ENCODE data around the gene PSMA7. TPM values are rescaled to one million over a fixed set of nuclear protein-coding genes. Genes with fewer than 3 reads are reported as not detected.

The PSMA7 gene
- total RNA-seq, 2 donors from 2014 or later = 144 to 158 TPM

DNA sequence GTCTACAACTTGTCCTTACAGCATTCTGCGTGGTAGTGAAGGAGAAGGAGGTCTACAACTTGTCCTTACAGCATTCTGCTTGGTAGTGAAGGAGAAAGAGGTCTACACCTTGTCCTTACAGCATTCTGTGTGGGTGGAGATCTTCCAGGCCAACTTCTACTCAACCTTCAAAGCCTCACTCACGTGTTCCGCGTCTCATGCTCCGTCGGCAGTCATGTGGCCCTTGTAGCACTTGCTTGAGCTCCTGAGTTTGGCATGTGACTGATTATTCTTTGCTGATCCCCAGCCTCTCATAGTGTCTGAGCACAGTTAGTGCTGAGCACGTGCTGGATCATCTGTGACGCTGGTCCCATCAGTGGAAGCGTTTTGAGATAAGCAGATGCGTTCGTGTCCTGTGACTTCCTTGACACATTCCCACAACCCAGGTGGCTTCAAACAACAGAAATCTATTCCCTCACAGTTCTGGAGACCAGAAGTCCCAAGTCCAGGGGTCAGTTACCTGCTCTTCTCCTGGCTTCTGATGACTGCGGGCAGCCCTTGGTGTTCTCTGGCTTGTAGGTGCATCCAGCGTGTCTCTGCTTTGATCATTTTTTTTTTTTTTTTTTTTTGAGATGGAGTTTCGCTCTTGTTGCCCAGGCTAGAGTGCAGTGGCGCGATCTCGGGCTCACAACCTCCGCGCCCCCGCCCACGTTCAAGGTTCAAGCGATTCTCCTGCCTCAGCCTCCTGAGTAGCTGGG, 3.0 kb upstream of the PSMA7 start:
- peaks cover 32% of the 10 kb centered on the region for H3K4me1 Mint-ChIP-seq
- no peaks in the 10 kb centered on the region for H3K9me3 ChIP-seq (ENCODE audit: control insufficient read depth, low read length, poor library complexity, severe bottlenecking)
- no peak overlapping the region for H3K27ac Mint-ChIP-seq
- ATAC-seq (no peak), DNase-seq (no peak)
- H3K4me3 Mint-ChIP-seq = no peak overlapping the region
- H3K27me3 Mint-ChIP-seq = no peaks in the 10 kb centered on the region
- no peaks in the 10 kb centered on the region for H3K36me3 Mint-ChIP-seq (ENCODE audit: low read depth)

DNA sequence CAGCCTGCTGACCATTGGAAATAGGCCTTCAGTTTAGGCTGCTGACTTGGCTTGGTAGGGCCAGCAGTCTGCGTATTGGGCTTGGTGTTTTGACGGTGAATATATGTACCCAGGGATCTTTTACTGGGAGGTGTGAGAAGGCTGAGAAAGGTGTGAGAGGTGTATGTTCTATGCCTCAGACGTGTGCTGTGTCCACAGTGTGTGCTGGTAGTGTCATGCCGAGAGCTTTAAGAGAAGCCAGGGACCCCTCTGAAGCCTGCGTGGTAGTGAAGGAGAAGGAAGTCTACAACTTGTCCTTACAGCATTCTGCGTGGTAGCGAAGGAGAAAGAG, 2.5 kb upstream of the PSMA7 start:
- H3K9me3 ChIP-seq (ENCODE audit: control insufficient read depth, low read length, poor library complexity, severe bottlenecking) = no peaks in the 10 kb centered on the region
- ATAC-seq = no peak
- peak overlapping the region; percentile 85 for H3K4me3 Mint-ChIP-seq
- peaks cover 33% of the 10 kb centered on the region for H3K4me1 Mint-ChIP-seq
- no peak overlapping the region for H3K27ac Mint-ChIP-seq
- no peaks in the 10 kb centered on the region for H3K27me3 Mint-ChIP-seq
- peaks cover 1% of the 10 kb centered on the region for H3K36me3 Mint-ChIP-seq (ENCODE audit: low read depth)
- no peak for DNase-seq

DNA sequence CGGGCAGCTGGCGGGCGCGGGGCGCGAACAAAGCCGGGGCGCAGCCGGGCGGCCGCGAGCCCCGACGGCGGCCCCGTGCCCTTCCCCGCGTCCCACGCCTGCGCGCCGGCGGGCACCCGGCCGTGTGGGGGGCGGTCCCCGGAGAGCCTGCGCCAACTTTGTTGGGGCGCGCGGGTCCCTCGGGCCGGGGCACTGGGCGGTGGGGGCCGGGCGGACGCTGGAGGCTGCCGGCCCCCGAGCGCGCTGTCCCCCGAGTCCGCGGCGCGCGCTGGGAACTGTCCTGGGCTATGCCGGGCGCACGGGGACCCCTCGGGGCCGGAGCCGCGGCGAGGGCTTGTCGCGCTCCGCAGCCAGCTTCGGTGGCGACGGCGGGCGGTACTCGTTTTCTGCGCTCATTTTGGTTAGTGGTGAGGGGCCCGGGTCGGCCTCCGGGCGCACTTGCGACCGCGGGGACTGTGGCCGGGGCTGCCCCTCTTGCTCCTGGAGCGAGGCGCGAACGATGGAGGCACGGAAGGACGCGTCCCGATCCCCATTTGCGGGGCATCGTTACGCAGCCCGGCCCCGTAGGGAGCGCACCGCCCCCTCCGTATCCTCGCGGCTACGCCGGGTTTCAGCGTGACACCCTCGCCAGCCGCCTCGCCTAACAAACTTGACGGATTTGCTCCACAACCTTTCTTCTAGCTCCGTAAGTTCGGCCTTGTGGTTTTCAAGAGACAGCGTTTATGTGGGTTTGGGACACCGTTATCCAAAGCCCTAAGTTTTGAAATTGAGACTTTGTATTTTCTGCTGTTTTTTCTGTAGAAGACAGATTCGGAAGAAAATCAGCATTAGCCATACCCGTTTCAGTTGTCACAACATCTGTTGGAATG, 997 bp upstream of the PSMA7 start:
- Mint-ChIP-seq H3K27ac (peak overlapping the region; percentile 39), H3K36me3 (ENCODE audit: low read depth) (peaks cover 2% of the 10 kb centered on the region), H3K27me3 (no peaks in the 10 kb centered on the region), H3K4me1 (peaks cover 30% of the 10 kb centered on the region), H3K4me3 (peak overlapping the region; percentile 85)
- ATAC-seq = no peak
- peak; percentile 21 to 30 (median 24) for DNase-seq
- no peaks in the 10 kb centered on the region for H3K9me3 ChIP-seq (ENCODE audit: control insufficient read depth, low read length, poor library complexity, severe bottlenecking)

DNA sequence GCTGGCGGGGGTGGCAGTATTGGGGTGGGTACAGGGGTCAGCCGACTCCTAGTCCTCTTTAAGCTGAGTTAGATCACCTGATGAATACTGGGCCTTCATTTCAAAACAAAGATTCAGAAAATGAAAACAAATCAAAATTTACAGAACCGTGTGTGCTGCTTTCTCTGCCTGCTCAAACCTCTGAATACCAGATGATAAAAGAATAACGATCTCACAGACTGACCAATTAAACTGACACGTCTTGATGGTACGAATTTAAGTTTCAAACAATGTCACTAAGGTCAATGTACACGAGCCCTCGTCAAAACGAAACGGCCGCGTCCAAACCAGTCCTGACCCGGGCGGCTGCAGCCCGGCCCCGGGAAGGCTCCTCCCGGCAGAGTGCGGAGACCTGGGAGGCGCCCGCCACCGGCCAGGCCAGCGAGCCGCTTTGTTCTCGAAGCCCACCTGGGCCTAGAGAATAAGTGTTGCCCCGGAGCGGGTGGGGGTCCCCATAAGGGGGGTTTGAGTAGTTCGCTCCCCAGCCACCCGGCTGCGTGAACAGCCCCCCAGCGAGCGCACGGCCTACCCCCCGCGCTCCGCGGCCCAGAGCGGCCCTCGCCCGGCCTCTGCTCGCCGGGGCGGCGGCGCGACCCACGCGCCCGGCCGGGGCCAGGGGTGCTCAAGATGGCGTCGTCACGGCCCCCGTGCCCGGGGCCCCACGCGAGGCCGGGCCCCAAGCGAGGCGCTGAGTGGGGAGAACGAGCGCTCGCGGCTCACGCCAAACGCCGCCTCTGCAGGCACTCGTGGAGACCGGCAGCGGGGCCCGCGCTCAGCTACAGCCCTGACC, 728 bp downstream of the PSMA7 start:
- H3K36me3 Mint-ChIP-seq (ENCODE audit: low read depth) = peaks cover 5% of the 10 kb centered on the region

GRCh38 chr20:62141397-62142251, 1.6 kb downstream of the PSMA7 start:
- no peak for ATAC-seq
- Mint-ChIP-seq H3K4me1 (peaks cover 40% of the 10 kb centered on the region), H3K36me3 (ENCODE audit: low read depth) (peaks cover 5% of the 10 kb centered on the region), H3K27ac (peak overlapping the region; percentile 93), H3K27me3 (no peaks in the 10 kb centered on the region), H3K4me3 (peak overlapping the region; percentile 89)
- no peaks in the 10 kb centered on the region for H3K9me3 ChIP-seq (ENCODE audit: control insufficient read depth, low read length, poor library complexity, severe bottlenecking)
- no peak for DNase-seq

More for the DNA sequence above, 728 bp downstream of the PSMA7 start:
- Mint-ChIP-seq H3K4me1 (peaks cover 35% of the 10 kb centered on the region), H3K4me3 (peak overlapping the region; percentile 89), H3K27me3 (no peaks in the 10 kb centered on the region), H3K27ac (peak overlapping the region; percentile 93)
- ATAC-seq (no peak), DNase-seq (no peak)
- no peaks in the 10 kb centered on the region for H3K9me3 ChIP-seq (ENCODE audit: control insufficient read depth, low read length, poor library complexity, severe bottlenecking)

GRCh38 chr20:62141043-62141396, 2.2 kb downstream of the PSMA7 start:
- Mint-ChIP-seq H3K27ac (peak overlapping the region; percentile 93), H3K27me3 (no peaks in the 10 kb centered on the region), H3K4me1 (peaks cover 40% of the 10 kb centered on the region), H3K36me3 (ENCODE audit: low read depth) (peaks cover 5% of the 10 kb centered on the region), H3K4me3 (peak overlapping the region; percentile 89)
- H3K9me3 ChIP-seq (ENCODE audit: control insufficient read depth, low read length, poor library complexity, severe bottlenecking) = no peaks in the 10 kb centered on the region
- DNase-seq (no peak), ATAC-seq (no peak)

GRCh38 chr20:62139636-62140035, 3.6 kb downstream of the PSMA7 start:
- peaks cover 5% of the 10 kb centered on the region for H3K36me3 Mint-ChIP-seq (ENCODE audit: low read depth)
- peaks cover 33% of the 10 kb centered on the region for H3K4me1 Mint-ChIP-seq
- no peak overlapping the region for H3K4me3 Mint-ChIP-seq
- H3K9me3 ChIP-seq (ENCODE audit: control insufficient read depth, low read length, poor library complexity, severe bottlenecking) = no peaks in the 10 kb centered on the region
- no peak for DNase-seq
- H3K27ac Mint-ChIP-seq = peak overlapping the region; percentile 93
- H3K27me3 Mint-ChIP-seq = no peaks in the 10 kb centered on the region
- ATAC-seq = no peak

DNA sequence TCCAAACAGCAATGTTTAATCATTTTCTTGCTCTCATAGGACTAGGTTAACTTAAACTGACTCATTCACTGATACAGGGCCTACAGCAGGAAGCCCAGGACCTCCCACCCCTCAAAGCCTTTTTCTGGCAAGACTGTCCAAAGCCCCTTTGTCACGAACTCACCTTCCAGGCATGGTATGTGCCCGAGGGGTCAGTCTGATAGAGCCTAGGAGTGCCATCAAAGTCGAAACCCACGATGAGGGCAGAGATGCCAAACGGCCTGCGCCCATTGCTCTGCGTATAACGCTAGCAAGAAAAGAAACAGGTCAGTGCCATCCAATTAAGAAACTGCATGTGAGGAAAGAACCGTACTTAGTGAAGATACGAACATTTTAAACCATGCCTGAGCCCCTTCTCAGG, 4.3 kb downstream of the PSMA7 start:
- DNase-seq = no peak
- ATAC-seq = no peak
- H3K4me3 Mint-ChIP-seq = no peak overlapping the region
- peak overlapping the region; percentile 93 for H3K27ac Mint-ChIP-seq
- no peaks in the 10 kb centered on the region for H3K27me3 Mint-ChIP-seq
- peaks cover 5% of the 10 kb centered on the region for H3K36me3 Mint-ChIP-seq (ENCODE audit: low read depth)
- no peaks in the 10 kb centered on the region for H3K9me3 ChIP-seq (ENCODE audit: control insufficient read depth, low read length, poor library complexity, severe bottlenecking)
- peaks cover 32% of the 10 kb centered on the region for H3K4me1 Mint-ChIP-seq

DNA sequence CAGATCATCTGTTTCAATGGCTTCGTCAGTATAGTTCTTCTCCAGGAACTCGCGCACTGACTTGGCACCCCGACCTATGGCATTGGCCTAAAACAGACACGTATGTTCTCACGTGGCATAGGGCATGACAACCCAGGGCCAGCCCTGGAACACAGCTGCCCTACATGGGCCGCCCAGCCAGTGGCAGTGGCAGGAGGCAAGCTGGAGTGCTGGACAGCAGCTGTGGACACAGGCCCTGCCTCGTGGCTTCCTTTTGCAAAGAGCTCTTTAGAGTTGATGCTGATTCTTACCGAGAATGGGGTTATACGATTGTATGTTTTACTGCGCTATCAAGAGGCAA, 5.0 kb downstream of the PSMA7 start:
- peaks cover 32% of the 10 kb centered on the region for H3K4me1 Mint-ChIP-seq
- H3K36me3 Mint-ChIP-seq (ENCODE audit: low read depth) = peaks cover 5% of the 10 kb centered on the region
- peak overlapping the region; percentile 12 for H3K4me3 Mint-ChIP-seq
- DNase-seq = no peak
- no peak for ATAC-seq
- no peaks in the 10 kb centered on the region for H3K9me3 ChIP-seq (ENCODE audit: control insufficient read depth, low read length, poor library complexity, severe bottlenecking)
- peak overlapping the region; percentile 93 for H3K27ac Mint-ChIP-seq
- H3K27me3 Mint-ChIP-seq = no peaks in the 10 kb centered on the region

- H3K9me3 ChIP-seq (ENCODE audit: control insufficient read depth, low read length, poor library complexity, severe bottlenecking) = no peaks in the 10 kb centered on the region
- no peak overlapping the region for H3K4me3 Mint-ChIP-seq
- H3K27me3 Mint-ChIP-seq = no peaks in the 10 kb centered on the region
- no peak for ATAC-seq
- peak overlapping the region; percentile 93 for H3K27ac Mint-ChIP-seq
- H3K4me1 Mint-ChIP-seq = peaks cover 32% of the 10 kb centered on the region
- no peak for DNase-seq
- H3K36me3 Mint-ChIP-seq (ENCODE audit: low read depth) = peaks cover 5% of the 10 kb centered on the region
Observed at GRCh38 chr20:62137478-62138203, 5.6 kb downstream of the PSMA7 start.

GRCh38 chr20:62137092-62137384, 6.2 kb downstream of the PSMA7 start:
- H3K9me3 ChIP-seq (ENCODE audit: control insufficient read depth, low read length, poor library complexity, severe bottlenecking) = no peaks in the 10 kb centered on the region
- Mint-ChIP-seq H3K4me1 (peaks cover 33% of the 10 kb centered on the region), H3K27me3 (no peaks in the 10 kb centered on the region), H3K4me3 (no peak overlapping the region), H3K36me3 (ENCODE audit: low read depth) (peaks cover 7% of the 10 kb centered on the region), H3K27ac (no peak overlapping the region)
- DNase-seq (no peak), ATAC-seq (no peak)

Measured in T-helper 17 cell (primary cell).